GM18867 (cell line): ENCODE data around the gene SEZ6L2.
"Not testable (repeated sequence)": the region's sequence is repeated elsewhere in the genome, so short reads cannot be mapped to it uniquely, and the experiment has no call there.

Source experiments
- ATAC-seq: cut with Tn5 transposase; IDR thresholded peaks from one replicate; pipeline ENCODE4 v1.9.1; 2021; ENCODE audit warnings: mild to moderate bottlenecking, moderate library complexity; ENCODE audit not compliant: unreplicated experiment

The SEZ6L2 gene

DNA sequence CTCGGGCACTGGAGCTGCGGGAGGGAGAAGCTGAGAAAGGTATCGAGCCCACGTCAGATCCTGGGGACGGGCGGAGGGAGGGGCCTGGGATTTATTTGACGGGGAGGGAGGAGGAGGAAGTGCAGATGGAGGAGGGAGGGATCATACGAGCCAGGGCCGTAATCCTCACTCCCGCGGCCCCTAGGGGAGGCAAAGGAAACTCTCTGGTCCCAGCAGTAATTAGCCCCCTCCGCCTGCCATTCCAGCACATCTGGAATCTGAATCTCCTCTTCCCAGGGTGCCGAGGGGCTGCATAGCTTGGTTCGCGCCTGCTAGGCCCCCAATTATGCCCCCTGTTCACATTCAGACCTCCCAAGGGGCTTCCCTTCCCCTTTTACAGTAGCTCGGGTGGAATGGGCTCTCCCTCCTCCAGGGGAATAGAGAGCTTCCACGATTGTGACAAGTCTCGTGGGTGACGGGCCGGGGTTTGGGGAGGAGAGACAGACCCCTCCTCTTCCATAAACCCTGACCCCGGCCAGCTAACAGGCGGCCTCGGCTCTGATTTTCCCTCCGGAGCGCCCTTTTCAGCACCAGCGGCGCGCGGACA is at the start of gene SEZ6L2:
TSS of gene SEZ6L2 (minus strand) at position 35 of the 586 bp plus-strand sequence. CDS start 531 bp downstream, outside the sequence.
- no peak for ATAC-seq

DNA sequence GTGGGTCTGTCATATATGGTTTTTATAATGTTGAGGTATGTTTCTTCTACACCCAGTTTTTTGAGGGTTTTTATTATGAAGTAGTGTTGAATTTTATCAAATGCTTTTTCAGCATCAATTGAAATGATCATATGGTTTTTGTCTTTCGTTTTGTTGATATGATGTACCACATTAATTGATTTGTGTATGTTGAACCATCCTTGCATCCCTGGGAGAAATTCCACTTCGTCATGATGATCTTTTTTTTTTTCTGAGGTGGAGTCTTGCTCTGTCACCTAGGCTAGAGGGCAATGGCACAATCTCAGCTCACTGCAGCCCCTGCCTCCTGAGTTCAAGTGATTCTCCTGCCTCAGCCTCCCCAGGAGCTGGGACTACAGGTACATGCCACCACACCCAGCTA is 48.5 kb upstream of the SEZ6L2 start:
- no peak for ATAC-seq

DNA sequence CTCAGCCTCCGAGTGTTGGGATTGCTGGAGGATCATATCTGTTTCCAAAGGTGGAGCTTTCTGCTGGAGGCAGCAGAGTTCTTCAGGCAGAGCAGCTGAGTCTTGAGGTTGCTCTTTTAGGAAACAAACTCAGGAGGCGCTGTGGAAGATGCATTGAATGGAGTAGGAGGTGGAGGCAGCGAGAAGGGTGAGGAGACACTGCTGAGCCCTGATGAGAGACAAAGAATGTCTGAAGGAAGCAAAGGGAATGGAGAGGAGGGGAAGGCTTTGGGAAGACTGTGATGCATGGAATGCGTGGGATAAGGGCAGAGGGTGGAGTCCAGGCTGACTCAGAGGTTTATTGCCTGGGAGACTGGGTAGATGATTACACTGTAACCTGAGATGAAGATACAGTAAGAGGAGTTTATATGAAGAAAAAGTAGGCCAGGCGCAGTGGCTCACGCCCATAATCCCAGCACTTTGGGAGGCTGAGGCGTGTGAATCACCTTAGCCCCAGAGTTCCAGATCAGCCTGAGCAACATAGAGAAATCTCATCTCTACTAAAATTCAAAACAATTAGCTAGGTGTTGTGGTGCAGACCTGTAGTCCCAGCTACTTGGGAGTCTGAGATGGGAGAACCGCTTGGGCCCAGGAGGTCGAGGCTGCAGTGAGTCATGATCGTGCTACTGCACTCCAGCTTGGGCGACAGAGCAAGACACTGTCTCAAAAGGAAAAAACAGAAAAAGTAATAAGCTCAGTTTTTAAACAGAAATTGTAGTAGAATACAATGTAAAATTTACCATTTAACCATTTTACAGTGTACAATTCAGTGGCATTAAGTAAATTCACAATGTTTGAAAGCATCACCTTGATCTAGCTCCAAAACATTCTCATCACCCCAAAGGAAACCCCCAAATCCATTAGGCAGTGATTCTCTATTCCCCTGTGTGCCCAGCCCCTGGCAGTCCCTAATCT is 44.8 kb upstream of the SEZ6L2 start:
- no peak for ATAC-seq

DNA sequence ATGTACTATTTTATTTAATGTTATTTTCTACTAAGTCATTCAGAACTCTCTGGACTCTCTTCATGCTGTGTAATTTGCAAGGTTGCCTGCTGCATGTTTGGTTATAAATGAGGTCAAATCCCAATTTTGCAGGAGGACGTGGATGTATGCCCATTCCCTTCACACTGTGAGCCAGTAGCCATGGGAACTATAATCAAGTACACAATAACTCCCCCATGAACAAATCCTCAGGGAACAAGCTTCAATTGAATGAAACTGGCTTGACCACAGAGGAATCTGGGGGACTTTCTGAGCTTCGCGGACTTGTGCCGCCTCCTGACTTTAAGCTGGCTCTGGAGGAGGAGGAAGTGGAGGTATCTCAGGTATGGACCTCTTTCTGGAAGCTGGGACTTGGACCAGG is 41.3 kb upstream of the SEZ6L2 start:
- no peak for ATAC-seq

DNA sequence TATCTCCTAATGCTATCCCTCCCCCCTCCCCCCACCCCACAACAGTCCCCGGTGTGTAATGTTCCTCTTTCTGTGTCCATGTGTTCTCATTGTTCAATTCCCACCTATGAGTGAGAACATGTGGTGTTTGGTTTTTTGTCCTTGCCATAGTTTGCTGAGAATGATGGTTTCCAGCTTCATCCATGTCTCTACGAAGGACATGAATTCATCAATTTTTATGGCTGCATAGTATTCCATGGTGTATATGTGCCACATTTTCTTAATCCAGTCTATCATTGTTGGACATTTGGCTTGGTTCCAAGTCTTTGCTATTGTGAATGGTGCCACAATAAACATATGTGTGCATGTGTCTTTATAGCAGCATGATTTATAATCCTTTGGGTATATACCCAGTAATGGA is 32.4 kb upstream of the SEZ6L2 start:
- not testable (repeated sequence) for ATAC-seq

DNA sequence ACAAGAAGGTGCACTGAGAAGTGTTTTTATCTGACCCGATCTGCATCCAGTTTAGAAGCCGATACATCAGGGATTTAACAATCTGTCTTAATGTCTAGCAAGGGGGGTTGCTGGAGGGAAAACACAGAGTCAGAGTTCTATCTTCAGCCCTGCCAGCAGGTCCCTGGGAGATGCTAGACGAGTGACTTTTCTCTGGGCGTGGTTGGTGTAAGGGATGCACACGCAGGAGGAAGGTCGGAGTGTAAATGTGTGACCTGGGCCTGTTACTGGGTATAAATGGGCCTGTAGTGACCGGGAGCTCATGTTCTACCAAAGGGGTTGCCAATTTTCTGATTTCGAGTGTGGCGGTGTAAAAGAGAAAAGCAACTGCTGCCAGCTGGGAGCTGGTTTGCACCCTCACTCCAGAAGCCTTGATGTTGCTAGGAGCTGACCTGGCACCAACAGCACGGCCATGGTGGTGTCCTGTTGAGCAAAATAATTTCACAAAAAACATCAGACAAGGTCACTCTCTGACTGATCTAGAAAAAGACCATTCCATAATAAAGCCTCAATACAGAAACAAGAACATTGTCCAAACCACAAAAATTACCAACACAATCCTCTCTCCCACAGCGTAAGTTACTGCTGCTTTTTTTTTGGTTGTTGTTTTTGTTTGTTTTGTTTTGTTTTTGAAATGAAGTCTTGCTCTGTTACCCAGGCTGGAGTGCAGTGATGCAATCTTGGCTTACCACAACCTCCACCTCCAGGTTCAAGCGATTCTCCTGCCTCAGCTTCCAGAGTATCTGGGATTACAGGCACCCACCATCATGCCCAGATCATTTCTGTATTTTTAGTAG is 27.9 kb upstream of the SEZ6L2 start:
- ATAC-seq, result no peak

DNA sequence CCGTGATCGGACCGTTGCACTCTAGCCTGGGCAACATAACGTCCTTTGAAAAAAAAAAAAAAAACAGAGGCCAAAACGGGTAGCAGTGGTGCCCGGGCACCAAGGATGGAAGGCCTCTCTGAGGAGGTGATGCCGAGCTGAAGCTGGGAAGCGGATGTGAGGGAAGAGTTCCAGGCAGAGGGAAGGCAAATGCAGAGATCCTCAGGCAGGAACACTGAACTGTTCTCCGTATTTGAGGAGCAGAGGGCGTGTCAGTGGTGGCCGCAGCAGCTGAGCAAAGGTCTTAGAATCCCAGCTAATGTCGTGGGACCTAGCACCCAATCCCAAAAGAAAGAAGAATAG is 27.3 kb upstream of the SEZ6L2 start:
- ATAC-seq, result no peak

DNA sequence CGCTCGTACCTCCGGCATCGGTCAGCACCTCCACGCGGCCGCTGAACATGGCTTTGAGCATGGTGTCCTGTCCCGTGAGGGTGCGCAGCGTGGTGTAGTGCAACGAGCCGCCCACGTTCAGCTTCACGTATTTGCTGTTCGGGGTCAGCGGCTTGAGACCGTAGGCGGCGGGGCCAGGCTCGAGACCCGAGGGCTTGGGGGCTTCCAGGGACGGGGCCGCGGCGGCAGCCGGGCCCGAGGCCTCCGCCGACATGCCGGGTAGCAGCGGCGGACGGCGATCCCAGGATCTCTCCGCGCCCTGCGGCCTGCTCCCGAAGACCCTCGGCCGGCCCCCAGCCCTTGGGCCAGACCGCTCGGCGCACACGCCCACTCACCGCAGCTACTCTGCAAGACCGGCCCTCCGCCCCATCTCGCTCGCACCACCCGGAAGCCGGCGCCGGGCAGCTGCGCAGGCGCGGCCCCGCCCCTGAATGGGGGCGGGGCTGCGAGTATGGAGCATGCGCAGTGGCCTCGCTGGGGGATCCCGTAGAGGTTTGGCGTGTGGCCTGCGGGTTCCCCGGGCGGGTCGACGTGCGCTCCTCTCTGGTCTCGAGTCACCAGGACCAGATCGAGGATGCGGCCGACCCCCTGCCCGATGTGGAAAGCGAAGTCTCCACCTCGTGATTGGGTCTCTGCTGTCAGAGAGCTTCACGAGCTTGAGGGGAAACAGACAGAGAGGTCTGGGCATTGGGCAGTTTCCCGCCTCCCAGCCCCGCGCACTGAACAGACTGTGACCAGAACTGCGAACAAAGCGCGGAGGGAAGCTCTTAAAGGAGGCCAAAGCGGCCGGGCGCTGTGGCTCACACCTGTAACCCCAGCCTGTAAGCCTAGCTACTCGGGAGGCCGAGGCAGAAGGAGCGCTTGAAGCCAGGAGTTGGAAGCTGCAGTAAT is 26.7 kb upstream of the SEZ6L2 start, which contains the start of gene KCTD13:
TSS of gene KCTD13 (minus strand) at position 446 of the 930 bp plus-strand sequence. CDS start at position 253, 193 bp downstream.
- ATAC-seq, result peak; percentile 89

DNA sequence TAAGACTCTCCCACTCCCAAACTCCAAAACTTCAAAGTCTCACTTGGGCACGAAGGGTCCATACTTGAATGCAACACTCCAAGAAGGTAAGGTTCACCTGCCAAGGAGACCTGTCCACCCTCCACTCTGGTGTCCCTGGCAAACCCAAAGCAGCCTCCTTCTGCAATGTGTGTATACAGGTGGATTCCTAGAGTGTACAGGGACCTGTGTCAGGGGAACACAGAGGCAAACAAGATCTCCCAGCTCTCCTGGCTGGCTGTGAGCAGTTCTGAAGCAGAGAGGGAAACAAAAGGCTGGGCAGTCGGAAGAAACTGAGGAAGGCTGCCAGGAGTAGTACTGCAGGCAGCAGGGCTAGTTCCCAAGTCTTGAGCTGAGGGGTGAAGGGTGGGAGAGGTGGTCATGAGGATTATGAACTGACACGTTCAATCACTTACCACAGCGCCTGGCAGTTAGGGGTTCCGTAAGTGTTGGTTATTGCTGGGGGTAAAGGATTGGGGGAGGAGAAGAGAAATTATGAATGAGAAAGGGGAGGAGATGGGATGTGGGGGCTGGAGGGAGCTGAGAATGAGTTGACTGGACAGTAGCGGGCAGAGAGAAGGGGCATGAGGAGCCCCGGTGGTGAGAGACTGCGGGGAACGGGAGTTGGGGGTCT is 25.9 kb upstream of the SEZ6L2 start:
- ATAC-seq, result no peak

DNA sequence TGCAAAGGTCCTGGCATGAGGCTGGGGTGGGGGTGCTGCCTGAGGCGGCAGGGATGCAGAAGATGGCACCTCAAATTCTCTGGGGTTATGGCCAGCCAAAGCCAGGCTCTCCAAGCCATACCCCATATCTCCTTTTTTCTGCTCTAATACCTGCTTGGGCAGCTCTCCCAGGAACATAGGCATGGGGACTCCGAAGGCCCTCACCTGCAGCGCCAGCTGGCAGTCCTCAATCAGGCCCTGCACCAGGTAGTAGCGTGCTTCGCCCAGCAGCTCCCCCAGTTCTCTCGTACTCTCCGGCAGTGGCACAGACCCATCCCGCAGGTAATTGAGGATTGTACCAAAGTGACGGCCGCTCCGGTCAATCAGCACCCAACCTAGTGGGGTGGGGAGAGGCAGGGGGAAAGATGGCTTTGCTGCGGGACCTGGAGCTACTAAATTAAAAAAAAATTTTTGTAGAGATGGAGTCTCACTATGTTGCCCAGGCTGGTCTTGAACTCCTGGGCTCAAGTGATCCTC is 23.7 kb upstream of the SEZ6L2 start:
- no peak for ATAC-seq

DNA sequence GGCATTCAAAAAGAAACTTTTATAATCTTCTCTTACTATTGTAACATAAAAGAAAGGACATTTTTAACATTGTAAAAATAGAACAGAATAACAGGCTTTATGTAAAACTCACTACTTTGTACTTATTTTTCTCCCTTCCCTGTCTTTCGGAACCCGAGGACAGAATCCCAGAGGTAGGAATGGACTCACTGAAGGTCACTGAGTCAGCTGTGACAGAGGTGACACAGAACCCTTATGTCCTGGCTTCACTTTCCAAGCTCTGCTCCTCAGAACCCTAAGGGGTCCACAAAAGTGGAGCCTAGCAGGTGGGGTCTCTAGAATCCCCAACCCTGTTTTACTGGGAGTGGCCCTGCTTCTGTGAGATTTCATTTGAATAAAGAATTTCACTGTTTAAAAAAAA is 23.0 kb upstream of the SEZ6L2 start:
- ATAC-seq, result no peak

DNA sequence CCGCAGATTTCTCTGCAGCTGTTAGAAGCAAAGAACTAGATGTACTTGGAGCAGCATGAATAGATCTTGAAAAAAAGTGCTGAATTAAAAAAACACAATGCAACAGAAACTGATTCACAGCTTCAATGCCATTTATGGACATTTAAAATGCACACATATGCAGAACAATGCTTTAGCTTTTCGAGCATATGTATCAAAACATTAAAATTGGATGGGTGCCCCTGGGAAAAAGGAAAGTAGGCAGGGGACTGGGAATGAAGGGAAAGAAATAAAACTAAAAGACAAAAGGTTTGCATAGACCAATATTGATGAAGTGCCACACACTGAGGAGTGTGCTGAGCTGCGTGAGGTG is 21.7 kb upstream of the SEZ6L2 start:
- no peak for ATAC-seq

DNA sequence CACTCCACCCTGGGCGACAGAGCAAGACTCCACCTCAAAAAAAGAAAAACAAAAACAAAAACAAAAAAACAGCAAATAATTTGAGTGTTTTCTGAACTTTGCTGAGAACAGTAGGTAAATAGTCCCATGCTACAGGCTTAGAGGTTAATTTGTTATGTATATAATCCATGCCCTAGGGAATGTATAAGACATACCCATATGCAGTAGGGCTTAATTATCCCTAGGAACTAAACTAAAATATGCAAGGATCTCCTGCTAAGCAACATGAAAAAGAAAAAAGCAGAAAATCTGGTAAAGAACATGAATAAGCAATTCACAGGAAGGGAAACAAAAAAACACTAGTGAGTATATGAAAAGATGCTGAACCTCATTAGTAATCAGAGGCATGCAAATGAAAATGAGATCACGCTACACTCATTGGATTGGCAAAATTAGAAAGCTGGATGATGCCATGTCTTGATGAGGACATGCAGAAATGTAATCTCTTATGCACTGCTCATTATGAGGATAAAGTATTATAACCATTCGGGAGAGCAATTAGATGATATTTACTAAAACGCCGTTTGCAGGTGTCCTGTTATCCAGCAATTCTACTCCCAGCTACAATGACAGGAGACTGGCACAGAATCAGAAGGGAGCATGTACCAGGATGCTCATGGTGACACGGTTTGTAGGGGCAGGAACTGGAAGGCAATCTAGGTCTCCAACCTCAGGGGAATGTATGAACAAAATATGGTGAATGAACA is 21.1 kb upstream of the SEZ6L2 start:
- ATAC-seq, result no peak

DNA sequence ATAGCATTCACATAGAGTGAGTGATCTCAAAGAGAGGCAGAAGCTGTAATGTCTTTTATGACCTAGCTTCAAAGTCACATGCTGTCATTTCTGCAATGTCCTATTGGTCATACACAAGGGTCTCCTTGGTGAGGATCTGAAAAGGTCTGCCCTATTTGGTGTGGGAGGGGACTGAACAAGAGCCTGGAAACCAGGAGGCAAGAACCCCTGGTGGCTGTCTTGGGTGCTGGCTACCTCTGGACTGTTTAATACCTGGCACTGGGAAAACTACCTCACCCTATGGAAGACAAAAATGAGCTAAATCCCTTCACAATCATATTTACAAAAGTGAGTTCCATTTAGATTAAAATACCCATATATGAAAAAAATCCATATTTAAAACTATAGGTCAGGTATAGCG is 17.6 kb upstream of the SEZ6L2 start:
- ATAC-seq, result no peak

DNA sequence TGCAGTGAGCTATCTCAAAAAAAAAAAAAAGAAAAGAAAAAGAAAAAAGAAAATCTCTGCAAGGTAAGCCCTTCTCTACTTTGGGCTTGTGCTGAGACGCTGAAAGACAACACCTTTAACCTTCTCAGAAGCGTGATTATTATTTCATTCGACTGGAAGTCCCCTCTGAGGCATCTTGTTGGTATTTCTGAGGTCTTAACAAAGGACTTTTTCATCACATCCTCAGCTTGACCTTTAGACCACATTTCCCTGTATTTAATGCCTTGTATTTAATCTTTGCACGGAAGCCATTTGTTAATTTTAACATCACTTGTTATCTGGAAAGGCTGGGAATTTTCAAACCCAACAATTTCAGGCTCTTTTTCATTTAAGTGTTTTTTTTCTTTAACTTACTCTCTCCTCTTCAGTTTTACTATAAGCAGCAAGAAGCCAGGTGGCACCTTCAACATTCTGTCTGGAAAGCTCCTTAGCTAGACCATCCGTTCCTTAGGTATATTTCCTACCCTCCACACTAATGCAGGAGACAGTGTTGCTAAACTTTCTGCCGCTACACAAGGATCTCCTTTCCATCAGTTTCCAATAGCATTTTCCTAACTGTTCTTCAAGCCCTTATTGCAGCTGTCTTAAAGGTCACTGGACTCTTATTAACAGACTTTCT is 16.4 kb upstream of the SEZ6L2 start:
- ATAC-seq, result no peak

DNA sequence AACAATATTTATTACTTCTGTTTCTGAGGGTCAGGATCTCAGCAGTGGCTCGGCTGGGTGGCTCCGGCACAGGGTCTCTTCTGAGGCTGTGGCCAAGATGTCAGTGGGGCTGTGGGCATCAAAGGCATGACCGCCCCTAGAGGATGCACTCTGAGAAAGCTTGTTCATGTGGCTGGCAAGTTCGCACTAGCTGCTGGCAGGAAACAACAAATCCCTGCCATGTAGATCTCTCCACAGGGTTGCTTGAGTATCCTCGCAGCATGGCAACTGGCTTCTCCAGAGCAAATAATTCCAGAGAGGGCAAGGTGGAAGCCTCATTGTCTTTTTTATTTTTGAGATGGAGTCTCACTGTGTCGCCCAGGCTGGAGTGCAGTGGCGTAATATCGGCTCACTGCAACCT is 14.2 kb upstream of the SEZ6L2 start:
- no peak for ATAC-seq

DNA sequence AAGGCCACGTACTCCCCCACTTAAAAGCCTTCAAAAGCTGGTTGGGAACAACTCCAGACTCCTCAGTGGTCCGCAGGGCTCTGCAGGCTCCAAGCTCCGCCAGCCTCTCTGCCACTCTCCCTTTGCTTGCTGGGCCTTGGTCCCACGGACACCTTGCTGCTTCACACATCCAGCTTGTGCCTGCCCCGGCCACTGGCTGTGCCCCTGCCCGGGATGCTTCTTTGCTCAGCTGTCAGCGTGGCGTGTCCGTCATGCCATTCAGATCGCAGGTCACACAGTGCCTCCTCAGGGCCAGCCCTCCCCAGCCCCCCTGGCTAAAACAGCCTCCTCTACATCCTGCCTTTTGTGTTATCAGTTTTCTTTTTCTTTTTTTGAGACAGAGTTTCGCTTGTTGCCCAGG is 12.7 kb upstream of the SEZ6L2 start:
- ATAC-seq, result no peak

DNA sequence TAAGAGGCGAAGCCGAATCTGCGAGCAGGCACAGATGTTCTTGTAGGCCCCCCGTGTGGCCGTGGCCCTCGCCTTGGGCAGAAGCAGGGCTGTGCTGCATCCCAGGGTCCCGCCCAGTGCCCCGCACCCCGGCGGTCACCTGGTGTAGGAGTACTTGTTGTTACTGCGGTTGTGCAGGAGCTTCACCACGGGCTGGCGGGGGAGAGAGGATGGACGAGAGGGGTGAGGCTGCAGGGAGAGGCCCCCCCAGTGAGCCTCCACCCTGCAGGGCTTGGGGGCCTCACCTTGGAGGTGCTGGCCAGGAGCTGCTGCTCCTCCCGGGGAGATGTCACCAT is 12.3 kb upstream of the SEZ6L2 start:
- no peak for ATAC-seq
